ENCODE data around the gene SMCR8.

Gene SMCR8

DNA sequence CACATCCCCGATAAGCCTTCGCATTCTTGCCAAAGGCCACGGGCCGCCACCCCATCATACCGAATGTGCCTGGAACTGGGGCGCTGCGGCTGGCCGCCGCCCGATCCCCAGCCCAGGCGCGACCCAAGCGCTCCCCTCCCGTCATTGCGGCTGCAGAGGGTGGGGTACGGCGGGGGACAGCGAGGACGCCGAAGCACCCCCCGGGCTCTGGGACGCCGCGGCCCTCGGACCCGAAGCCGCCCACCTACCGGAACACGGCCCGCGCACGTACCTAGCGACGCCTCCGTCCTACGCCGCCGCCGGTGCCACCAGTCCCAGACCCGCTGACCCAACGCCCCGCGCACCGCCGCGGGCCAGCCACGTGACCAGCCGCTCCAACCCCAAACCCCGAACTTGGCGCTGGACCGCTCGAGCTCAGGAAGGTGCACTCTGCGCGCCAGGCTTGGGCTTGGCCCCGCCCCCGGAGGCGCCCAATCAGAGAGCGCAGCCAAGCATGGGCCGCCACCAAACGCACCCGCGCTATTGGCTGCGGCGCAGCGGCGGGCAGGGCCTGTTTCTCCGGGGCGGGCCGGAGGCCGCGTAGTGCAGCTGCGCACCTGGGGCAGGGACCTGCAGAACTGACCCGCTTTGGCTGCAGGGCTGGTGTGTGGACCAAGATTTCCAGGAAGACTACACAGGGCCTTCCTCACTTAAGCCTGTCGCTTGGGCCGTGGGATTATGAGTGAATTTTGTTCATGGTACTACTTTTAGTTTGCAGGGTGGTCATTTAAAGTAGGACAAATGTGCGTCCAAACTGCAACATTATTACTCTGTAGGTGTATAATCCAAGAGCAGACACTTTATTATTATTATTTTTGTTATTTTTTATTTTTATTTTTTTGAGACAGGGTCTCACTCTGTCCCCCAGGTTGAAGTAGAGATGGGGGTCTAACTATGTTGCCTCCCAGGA lies 48.3 kb downstream of the SMCR8 start, which contains the start of gene SHMT1:
Gene SHMT1, minus strand, starts transcription at position 450 of the 949 bp plus-strand sequence. CDS start 7,569 bp downstream, outside the sequence.
- peak; percentile 90 to 94 for DNase-seq

GRCh38 chr17:18364166-18364565 lies 49.1 kb downstream of the SMCR8 start:
- DNase-seq: no peak

DNA sequence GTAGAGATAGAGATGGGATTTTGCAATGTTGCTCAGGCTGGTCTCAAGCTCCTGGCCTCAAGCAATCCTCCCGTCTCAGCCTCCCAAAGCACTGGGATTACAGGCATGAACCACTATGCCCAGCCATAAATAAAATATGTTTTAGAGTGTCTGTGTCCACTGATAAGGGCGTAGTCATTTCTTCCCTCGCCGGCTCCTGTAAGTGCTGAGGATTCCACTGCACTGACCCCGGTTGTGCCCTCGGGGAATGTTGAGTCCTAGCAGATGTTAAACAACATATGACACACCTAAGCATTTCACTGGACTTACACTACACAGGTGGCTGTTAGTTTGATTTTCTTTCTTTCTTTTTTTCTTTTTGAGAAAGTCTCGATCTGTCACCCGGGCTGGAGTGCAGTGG lies 53.9 kb downstream of the SMCR8 start:
- no peak for DNase-seq

- no peak for DNase-seq
These were observed 55.7 kb downstream of the SMCR8 start for GRCh38 chr17:18370761-18371160.

DNA sequence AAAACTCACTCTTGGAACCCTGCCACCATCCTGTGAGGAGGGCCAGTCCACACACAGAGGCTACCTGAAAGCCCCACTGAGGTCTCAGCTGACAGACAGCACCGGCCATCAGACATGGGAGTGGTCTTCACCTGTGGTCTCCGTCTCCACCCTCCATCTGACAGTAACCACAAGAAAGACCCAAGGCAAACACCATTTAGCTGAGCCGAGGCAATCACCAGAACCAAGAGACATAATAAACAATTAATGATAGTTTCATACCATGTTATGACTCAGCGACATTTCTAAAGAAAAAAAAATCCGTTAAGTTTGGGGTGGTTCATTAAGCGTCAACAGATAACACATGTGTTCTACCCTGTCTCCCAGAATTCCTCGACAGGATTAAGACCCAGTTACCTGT lies 56.4 kb downstream of the SMCR8 start:
- DNase-seq: no peak

DNA sequence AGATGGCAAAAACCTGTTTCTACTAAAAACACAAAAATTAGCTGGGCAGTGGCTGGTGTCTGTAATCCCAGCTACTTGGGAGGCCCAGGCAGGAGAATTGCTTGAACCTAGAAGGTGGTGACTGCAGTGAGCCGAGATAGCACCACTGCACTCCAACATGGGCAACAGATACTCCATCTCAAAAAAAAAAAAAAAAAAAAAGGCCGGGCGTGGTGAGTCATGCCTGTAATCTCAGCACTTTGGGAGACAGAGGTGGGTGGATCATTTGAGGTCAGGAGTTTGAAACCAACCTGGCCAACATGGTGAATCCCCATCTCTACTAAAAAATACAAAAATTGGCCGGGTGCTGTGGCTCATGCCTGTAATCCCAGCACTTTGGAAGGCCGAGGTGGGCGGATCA lies 58.1 kb downstream of the SMCR8 start:
- peak; percentile 18 to 32 for DNase-seq

GRCh38 chr17:18374216-18374615 lies 59.1 kb downstream of the SMCR8 start:
- no peak for DNase-seq
